Stimulated activated CD4-positive, alpha-beta T cell treated with anti-CD3 and anti-CD28 coated beads, TNF-alpha, amount 100 ng/mL, for 48 hours (primary cell): Measurements from ENCODE around the gene ASTN2.

Source experiments
- DNase-seq, 3 donors: peaks; one replicate each; pipeline ENCODE4 v3.0.0-alpha.2; 2020; ENCODE audit warnings: low read depth in 3 of 3

ASTN2 gene

GRCh38 chr9:117415358-117415914 is 579 bp upstream of the ASTN2 start:
- no peak for DNase-seq

DNA sequence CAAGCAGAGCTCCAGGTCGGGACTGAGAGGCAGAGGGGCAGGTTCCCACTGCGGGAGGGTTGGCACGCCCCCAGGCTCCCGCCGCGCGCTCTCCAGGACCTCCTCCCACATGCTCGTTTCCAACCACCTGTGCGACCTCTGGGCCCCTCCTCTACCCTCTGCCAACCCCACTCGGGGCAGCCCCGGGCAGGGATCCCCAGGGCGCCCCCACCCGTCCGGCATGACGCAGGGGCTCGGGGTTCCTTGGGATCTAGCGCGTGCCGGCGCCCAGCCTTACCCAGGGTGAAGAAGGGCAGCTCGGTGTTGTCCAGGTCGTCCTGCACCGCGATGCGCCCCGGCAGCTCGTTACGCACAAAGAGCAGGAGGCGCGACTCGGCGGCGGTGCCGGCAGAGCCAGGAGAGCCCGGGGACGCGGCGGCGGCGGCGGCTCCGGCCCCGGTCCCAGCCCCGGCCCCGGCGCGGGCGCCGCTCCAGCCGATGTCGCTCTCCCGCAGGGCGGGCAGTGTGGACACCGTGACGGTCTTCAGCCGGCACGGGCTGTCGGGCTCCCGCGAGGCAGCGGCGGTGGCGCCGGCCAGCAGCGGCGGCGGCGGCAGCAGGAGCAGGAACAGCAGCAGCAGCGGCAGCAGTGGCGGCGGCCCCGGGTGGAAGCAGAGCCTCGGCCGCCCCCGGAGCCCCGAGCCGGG is 494 bp downstream of the ASTN2 start:
- no peak for DNase-seq

DNA sequence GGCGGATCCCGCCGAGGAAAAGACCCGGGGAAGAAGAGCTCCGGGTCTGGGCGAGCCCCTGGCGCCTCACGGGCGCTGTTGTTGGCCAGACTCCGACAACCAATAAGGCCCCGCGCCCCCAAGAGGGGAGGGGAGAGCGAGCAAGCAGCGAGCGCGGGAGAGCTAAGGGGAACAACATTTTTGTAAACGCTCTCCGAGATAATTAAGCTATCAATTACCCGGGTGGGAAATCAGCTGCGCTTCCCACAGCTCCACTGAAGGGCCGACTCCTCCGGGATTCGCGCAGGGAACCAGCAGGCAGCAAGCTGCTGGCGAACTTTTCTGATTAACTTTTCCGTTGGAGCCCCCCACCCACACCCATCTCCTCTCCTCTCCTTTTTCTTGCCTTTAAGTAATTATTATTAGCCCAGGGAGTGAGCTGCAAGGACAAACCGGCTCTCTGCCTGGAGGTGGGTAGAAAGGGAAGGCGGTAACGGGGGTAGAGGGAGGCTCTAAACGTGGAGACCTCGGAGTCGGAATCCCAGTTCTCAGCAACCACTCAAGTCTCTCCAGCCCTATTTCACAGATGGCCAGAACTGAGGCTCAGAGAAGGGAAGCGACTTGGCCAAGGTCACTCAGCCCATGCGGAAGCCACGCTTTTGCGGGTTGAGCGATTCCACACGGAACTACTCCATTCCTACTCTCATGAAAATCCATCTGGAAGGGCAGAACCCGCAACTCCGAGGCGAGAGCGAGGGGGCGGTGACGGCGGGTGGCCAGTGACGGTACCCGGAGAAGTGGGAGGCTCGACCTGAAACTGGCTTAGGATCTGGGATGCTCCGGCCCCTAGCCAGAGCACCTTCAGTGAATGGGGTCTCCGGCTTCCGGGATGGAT is 1.3 kb downstream of the ASTN2 start:
- no peak for DNase-seq

DNA sequence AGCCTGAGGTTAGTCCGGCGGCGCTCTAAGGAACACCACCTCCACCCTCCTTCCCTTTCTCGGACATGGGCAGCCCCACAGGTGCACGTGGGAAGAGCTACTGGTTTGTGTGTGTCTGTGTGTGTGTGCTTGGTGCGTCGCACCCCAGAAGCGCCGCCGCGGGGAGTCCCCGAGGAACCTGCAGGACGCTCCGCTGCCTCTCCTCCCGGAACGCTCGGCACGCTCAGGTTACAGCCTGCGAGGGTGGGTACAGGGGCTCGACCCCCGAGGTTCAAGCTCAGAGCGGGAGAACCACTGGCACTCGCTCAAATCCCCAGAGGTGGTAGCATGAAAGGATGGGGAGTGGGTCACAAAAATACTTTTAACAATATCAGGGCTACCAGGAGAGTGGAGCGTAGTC is 2.0 kb downstream of the ASTN2 start:
- DNase-seq: no peak

GRCh38 chr9:117412006-117412715 is 2.7 kb downstream of the ASTN2 start:
- no peak for DNase-seq

GRCh38 chr9:117411547-117411946 is 3.3 kb downstream of the ASTN2 start:
- DNase-seq: no peak

GRCh38 chr9:117409321-117409720 is 5.5 kb downstream of the ASTN2 start:
- DNase-seq: no peak

DNA sequence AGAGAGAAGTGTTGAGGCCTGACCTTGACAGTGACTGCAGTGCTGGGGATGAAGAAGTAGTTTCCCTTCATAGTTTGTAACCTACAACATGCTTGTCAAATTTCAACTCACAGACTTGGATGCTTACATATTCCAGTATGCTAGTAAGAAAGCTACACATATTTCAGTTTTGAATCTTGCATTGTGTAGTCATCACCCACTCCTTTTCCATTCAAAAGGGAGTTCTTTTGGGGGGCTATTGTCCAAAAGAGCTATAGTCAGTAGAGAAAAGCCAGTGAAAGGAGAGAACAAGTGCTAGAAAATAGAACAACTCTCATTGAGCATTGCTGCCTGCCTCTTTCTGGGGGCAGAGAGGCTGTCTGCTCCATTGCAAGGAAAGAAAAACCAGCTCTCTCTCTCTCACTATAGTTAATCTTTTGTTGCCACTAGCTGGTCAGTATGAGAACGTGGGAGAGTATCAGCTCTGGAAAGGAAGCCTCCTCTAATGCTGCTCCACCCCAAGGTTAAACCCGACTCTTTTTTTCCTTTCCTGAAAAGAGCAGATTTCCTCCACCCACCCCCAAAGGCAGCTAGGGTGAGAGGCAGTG is 7.3 kb downstream of the ASTN2 start:
- DNase-seq: no peak

DNA sequence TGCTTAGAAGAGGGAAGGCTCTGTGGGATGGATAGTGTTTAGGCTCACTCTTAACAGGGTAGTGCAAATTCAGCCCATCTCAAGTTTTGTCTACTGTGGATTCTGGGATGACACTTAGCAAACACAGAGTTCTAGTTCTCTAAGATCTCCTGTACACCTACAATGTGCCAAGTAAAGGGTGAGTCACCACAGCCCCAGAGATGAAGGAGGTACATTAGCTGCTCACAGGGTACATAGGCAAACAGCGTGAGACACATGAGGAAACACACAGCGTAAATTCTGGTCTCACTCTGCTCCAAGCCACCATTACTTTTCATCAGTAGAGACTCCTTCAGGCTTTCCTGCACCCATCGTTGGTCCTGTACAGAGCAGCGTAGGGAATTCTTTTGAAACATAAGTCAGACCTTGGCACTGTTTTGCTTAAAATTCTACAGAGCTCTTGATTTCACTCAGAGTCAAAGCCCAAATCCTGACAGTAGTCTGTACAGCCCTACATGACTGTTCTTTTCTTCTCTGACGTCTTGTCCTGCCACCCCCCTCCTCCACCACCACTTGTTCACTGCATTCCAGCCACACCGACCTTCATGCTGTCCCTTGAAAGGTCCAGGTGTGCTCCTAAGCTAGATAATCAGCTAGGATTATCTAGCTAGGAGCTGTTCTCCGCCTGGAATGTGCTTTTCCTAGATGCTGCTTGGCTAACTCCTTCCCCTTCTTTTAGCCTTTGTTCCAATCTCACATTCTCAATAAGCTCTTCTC is 8.7 kb downstream of the ASTN2 start:
- DNase-seq: no peak

GRCh38 chr9:117403848-117404247 is 11.0 kb downstream of the ASTN2 start:
- no peak for DNase-seq

GRCh38 chr9:117403403-117403811 is 11.4 kb downstream of the ASTN2 start:
- no peak for DNase-seq

DNA sequence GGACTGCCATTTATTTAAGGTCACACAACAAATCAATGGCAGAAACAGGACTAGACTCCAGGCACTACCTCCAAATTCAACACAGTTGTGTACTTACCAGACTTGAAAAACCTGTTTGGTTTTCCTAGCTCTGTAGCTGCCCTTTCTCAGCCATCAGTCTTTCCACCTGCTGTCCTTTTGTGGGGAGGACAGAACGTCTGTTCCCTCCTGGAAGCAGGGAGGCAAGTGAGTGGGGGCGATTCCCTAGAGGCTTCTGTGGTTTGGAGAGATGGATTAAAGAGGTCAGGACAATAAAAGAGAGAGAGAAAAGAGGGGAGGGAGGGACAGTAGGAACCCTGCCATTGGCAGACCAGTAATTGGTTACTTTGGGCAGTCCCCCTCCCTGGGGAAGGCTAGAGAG is 14.7 kb downstream of the ASTN2 start:
- no peak for DNase-seq

- no peak for DNase-seq
Measured at GRCh38 chr9:117395151-117395650, 19.7 kb downstream of the ASTN2 start.

- no peak for DNase-seq
Measured at GRCh38 chr9:117394655-117395054, 20.2 kb downstream of the ASTN2 start.

DNA sequence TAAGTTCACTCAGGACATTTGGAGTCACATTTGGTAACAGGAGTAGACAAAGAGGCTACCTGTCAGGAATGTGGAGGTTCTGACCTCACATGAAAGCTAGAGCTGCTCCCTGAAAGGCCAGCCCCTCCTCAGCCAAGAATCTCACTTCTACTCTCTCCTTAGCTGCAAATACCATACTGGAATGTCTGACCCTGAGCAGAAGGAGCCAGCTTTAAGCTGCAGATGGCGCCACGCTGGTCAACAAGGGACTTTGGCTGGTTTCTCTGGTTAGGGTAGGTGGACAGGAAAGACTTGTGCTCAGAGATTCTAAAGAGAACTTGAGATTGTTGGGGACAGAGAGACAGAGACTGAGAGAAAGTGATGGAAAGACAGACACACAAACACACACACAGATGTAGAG is 21.9 kb downstream of the ASTN2 start:
- DNase-seq: no peak

DNA sequence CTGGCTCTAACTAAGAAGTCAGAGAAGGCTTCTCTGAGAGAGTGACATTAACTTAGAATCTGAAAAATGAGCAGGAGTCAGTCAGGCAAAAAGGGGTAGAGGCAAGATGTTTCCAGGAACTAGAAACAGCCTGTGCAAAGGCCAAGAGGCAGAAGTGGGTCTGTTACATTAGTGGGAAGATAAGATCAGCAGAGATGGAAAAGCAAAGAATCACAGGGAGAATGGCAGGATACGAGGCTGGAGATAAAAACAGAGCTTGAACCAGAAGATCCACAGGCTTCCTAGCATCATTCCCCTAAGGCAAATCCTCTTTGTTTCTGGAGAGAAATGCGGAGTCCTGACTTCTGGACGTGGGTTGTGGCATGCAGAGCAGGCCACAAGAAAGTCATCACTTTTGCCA is 27.4 kb downstream of the ASTN2 start:
- no peak for DNase-seq

DNA sequence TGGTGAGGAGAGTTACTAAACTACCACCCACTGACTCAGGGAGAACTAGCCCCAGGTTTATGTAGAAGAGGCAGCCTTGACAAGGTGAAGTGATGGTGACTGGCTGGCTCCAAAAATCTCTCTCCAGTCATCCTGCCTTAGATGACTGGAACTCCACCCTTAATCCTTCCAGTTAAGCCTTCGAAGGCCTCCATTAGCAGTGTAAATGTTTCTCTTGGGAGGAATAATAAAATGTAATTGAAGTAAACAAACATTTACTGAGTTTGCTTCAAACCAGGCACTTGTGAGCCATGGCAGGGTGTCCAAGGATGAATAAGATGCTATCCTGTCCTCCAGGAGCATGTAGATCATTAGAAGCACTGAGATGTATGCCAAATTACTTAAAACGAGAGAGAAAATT is 35.5 kb downstream of the ASTN2 start:
- no peak for DNase-seq

- DNase-seq: no peak
Measured at GRCh38 chr9:117377046-117377445, 37.8 kb downstream of the ASTN2 start.

DNA sequence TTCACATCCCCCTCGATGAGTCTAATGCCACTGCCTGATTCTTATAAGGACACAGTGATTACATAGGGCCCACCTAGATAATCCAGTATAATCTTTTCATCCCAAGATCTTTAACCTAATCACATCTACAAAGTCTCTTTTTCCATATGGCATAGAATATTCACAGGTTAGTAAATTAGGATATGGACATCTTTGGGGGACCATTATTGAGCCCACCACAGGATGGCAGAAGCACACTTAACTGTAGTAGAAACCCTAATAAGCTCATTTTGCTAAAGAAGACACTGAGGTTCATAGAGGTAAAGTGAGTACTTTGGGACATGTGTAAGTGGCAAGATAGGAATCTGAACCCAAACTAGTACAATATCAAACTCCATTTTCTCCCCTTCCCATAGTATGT is 38.9 kb downstream of the ASTN2 start:
- no peak for DNase-seq

GRCh38 chr9:117374076-117374725 is 40.7 kb downstream of the ASTN2 start:
- no peak for DNase-seq
